ENCODE data around the gene UCKL1.
"Not testable (repeated sequence)": the region's sequence is repeated elsewhere in the genome, so short reads cannot be mapped to it uniquely, and the experiment has no call there.

The UCKL1 gene

DNA sequence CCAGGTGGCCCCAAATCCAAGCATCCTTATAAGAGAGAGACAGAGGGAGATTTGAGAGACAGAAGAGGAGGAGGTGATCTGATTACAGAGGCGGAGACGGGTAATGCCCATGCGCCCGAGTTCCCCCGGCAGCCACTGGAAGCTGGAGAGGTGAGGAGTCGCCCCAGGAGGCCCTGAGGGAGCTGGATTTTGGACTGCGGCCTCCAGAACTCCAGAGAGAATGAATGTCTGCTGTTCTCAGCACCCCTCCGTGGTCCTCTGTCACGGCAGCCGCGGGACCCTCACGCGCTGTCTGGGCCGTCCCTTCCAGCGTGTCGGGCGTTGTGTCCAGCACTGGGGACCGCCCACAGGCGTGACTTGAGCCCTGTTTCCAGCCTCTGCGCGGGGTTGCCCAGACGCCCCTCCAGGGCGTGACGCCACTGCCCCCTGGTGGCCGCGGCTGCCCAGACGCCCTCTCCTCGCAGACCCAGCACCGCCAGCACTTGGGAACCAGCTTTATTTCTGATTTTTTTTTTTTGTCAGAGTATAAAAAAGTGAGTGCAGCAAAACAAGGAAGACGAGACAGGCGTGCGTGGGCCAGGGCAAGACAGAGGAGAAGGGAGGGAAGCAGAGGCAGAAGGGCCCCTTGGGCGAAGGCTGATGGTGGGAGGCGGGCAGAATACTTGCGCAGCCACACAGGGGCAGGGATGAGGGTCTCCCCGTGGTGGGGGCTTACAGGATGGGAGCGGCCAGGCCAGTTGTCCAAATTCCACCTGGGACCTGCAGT lies 17.6 kb upstream of the UCKL1 start:
- H3K36me3 ChIP-seq (ENCODE audit: control insufficient read depth, insufficient read depth, low read length): peaks cover 23% of the 10 kb centered on the region
- TF ChIP-seq, protein P1, sequence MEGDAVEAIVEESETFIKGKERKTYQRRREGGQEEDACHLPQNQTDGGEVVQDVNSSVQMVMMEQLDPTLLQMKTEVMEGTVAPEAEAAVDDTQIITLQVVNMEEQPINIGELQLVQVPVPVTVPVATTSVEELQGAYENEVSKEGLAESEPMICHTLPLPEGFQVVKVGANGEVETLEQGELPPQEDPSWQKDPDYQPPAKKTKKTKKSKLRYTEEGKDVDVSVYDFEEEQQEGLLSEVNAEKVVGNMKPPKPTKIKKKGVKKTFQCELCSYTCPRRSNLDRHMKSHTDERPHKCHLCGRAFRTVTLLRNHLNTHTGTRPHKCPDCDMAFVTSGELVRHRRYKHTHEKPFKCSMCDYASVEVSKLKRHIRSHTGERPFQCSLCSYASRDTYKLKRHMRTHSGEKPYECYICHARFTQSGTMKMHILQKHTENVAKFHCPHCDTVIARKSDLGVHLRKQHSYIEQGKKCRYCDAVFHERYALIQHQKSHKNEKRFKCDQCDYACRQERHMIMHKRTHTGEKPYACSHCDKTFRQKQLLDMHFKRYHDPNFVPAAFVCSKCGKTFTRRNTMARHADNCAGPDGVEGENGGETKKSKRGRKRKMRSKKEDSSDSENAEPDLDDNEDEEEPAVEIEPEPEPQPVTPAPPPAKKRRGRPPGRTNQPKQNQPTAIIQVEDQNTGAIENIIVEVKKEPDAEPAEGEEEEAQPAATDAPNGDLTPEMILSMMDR (IDR thresholded peaks at IDR 0.05; ENCODE audit: insufficient read depth, low read length, poor library complexity, severe bottlenecking): peak; percentile 96
- peak; percentile 84 for DNase-seq (ENCODE audit: extremely low read depth, insufficient read length)
- no peaks in the 10 kb centered on the region for H3K27me3 ChIP-seq (replicated peaks; ENCODE audit: control insufficient read depth, insufficient read depth, low read length)
- no peak overlapping the region for H3K4me3 ChIP-seq (replicated peaks; ENCODE audit: low read depth, low read length)

DNA sequence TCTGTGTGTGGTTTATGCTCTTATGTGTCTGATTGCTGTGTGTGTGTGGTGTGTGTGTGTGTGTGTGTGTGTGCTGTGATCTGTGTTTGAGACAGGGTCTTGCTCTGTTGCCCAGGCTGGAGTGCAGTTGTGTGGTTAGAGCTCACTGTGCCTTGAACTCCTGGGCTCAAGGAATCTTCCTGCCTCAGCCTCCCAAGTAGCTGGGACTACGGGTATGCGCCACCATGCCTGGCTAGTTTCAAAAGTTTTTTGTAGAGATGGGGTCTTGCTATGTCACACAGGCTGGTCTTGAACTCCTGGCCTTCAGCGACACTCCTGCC lies 16.9 kb upstream of the UCKL1 start:
- TF ChIP-seq, protein P1 (IDR thresholded peaks at IDR 0.05; ENCODE audit: insufficient read depth, low read length, poor library complexity, severe bottlenecking): no peak
- no peak overlapping the region for H3K4me3 ChIP-seq (replicated peaks; ENCODE audit: low read depth, low read length)
- no peaks in the 10 kb centered on the region for H3K27me3 ChIP-seq (replicated peaks; ENCODE audit: control insufficient read depth, insufficient read depth, low read length)
- peaks cover 23% of the 10 kb centered on the region for H3K36me3 ChIP-seq (ENCODE audit: control insufficient read depth, insufficient read depth, low read length)
- no peak for DNase-seq (ENCODE audit: extremely low read depth, insufficient read length)

DNA sequence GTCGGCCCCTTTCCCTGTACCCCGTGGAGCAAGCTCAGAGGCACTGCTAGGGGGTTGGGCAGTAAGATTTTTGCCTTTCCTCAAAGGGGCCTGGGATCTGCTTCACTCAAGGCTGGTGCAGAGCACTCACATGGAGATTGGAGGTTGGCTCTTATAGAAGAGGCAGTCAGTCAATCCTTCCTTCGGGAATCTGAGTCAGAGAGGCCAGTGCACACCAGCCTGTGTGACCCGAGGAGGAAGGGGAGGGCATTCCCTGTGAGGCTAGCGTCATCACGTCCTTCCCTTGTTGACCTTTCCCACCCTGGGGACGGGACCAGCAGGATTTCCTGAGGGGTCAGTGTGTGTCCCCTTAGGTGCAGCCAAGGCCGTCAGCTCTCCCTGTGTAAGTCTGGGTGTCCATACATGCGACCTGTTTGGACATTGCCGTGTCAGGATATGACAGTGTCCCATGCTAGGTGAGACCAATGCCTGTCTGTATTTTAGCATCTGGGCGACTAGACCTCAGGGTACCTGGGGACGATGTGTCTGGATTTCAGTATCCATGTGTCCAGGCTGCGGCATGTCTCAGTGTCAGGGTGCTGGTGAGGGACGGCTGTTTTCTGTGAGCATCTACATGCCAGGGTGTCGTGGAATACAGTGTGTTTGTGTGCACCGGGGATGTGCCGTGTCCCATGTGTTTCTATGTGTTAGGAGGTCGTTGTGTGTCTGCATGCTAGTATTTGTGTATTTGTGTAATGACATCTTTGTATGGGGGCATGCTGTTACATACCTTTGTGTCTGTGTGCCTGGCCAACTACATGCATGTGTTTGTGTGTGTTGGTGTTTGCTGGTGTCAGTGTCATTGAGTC lies 16.3 kb upstream of the UCKL1 start:
- TF ChIP-seq, protein P1 (IDR thresholded peaks at IDR 0.05; ENCODE audit: insufficient read depth, low read length, poor library complexity, severe bottlenecking): no peak
- DNase-seq (ENCODE audit: extremely low read depth, insufficient read length): peak; percentile 3

DNA sequence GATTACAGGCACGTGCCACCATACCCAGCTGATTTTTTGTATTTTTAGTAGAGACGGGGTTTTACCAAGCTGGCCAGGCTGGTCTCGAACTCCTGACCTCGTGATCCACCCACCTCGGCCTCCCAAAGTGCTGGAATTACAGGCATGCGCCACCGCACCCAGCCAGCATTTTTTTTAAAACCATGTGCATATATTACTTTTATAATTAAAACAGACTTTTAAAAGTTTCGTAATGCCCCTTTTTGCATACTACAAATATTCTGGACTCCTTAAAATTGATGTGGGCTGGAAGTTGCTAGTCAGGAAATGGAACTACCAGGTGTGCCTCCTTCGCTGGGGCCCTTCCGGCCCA lies 15.7 kb upstream of the UCKL1 start:
- not testable (repeated sequence) for H3K27me3 ChIP-seq (replicated peaks; ENCODE audit: control insufficient read depth, insufficient read depth, low read length); H3K4me3 ChIP-seq (replicated peaks; ENCODE audit: low read depth, low read length); DNase-seq (ENCODE audit: extremely low read depth, insufficient read length)
- peaks cover 29% of the 10 kb centered on the region for H3K36me3 ChIP-seq (ENCODE audit: control insufficient read depth, insufficient read depth, low read length)

More for the DNA sequence above, 16.3 kb upstream of the UCKL1 start:
- no peaks in the 10 kb centered on the region for H3K27me3 ChIP-seq (replicated peaks; ENCODE audit: control insufficient read depth, insufficient read depth, low read length)
- H3K4me3 ChIP-seq (replicated peaks; ENCODE audit: low read depth, low read length): no peak overlapping the region
- peaks cover 25% of the 10 kb centered on the region for H3K36me3 ChIP-seq (ENCODE audit: control insufficient read depth, insufficient read depth, low read length)

DNA sequence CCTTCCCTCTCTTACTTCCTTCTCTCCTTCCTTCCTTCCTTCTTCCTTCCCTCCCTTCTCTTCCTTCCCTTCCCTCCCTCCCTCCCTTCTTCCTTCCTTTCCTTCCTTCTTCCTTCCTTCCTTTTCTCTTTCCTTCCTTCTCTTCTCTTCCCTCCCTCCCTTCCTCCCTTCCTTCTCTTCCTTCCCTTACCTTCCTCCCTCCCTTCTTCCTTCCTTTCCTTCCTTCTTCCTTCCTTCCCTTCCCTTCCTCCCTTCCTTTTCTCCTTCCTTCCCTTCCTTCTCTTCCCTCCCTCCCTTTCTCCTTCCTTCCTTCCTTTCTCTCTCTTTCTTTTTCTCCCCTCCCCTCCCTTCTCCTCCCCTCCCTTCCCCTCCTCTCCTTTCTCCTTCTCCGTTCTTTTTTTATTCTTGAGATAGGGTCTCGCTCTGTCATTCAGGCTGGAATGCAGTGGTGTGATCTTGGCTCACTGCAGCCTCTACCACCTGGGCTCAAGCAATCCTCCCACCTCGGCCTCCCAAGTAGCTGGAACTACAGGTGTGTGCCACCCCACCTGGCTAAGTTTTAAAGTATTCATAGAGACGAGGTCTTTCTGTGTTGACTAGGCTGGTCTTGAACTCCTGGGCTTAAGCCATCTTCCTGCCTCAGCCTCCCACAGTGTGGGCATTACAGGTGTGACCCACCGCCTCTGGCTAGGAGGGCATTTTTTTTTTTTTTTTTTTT lies 14.7 kb upstream of the UCKL1 start:
- no peak for DNase-seq (ENCODE audit: extremely low read depth, insufficient read length)
- Histone ChIP-seq H3K27me3 (replicated peaks; ENCODE audit: control insufficient read depth, insufficient read depth, low read length) (no peaks in the 10 kb centered on the region), H3K36me3 (ENCODE audit: control insufficient read depth, insufficient read depth, low read length) (peaks cover 31% of the 10 kb centered on the region), H3K4me3 (replicated peaks; ENCODE audit: low read depth, low read length) (no peak overlapping the region)
- TF ChIP-seq, protein P1 (IDR thresholded peaks at IDR 0.05; ENCODE audit: insufficient read depth, low read length, poor library complexity, severe bottlenecking): no peak

All from GM06990 (cell line).